Activated naive CD4-positive, alpha-beta T cell treated with anti-CD3 and anti-CD28 coated beads, Interleukin-2, amount 10 ng/mL, durations not matched to agents 7 days and 5 days (primary cell): ENCODE data around the gene MDH1B.
"Not testable (repeated sequence)": the region's sequence is repeated elsewhere in the genome, so short reads cannot be mapped to it uniquely, and the experiment has no call there.

ENCODE experiments used
- CTCF ChIA-PET: fragments of 350-600 bp; sonication (Branson Sonifier 250); formaldehyde crosslinking; loops from one replicate; lab custom pipeline; 2021; ENCODE audit warnings: antibody characterized with exemption; lab: Charles Lee
- DNase-seq: peaks from one replicate; pipeline ENCODE4 v3.0.0-alpha.2; 2020
- H3K27ac Mint-ChIP-seq: one replicate; pipeline ENCODE4 v1.8.0; 2021; ENCODE audit warnings: mild to moderate bottlenecking, moderate library complexity, mixed read lengths
- H3K27me3 Mint-ChIP-seq: one replicate; pipeline ENCODE4 v1.8.0; 2021; ENCODE audit warnings: mild to moderate bottlenecking, mixed read lengths
- H3K36me3 Mint-ChIP-seq: one replicate; pipeline ENCODE4 v1.8.0; 2021; ENCODE audit warnings: mixed read lengths
- H3K4me1 Mint-ChIP-seq: one replicate; pipeline ENCODE4 v1.8.0; 2021; ENCODE audit warnings: mixed read lengths
- H3K4me3 Mint-ChIP-seq: one replicate; pipeline ENCODE4 v1.8.0; 2021; ENCODE audit warnings: mild to moderate bottlenecking, moderate library complexity, mixed read lengths
- H3K9me3 Mint-ChIP-seq: one replicate; pipeline ENCODE4 v1.8.0; 2021; ENCODE audit warnings: mixed read lengths

MDH1B gene

DNA sequence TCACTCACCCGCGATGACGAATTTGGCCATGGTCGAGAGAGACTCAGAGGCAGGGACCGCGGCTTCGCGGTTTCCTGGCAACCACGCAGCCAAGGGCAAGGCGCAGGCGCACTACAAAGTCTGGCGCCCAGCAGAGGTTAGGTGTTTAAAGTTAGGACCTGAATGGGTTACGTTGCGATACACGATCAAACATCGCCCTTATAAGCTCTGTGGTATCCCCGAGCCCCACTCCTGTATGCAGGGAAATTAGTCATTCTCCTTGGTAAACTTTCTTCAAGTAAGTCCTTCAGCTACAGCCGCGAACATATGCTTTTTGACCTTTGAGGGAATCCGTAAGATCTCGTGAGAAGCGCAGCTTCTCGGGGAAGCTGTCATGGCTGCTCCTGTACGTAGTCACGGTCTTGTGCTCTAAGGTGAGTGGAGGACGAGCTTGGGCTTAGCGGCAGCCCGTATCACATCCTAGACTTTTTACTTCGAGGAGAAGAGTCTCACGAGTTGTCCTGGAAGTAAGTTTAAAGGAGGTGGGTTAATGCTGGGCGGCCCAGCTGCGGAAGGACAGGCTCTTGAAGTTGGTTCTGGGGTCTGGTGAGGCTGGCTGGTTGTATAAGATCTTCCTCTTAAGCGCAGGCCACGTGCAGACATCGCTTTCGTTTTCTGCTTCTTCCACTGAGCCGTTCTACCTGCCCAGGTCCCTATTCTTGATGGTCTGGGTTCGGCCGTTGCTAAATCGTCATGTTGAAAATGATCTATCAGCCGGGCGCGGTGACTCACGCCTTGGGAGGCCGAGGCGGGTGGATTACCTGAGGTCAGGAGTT is at the start of gene MDH1B, which contains the start of gene FASTKD2:
Gene MDH1B (minus strand): TSS at position 87 of the 815 bp plus-strand sequence. CDS start 57 bp downstream, at position 30.
Gene FASTKD2 (plus strand): TSS at position 365 of the 815 bp plus-strand sequence. CDS start 1,088 bp downstream, outside the sequence.
- peak; percentile 87 for DNase-seq
- peaks cover 6% of the 10 kb centered on the region for H3K27me3 Mint-ChIP-seq
- H3K4me1 Mint-ChIP-seq = peaks cover 33% of the 10 kb centered on the region
- CTCF ChIA-PET = interaction anchor here (0.8 kb wide), 1 partner anchor 17 kb away, joined by 6 read pairs; no protein-coding TSS in a partner anchor
- H3K27ac Mint-ChIP-seq = peak within 1 kb of the TSS; percentile 94
- H3K4me3 Mint-ChIP-seq = peak within 1 kb of the TSS; percentile 89
- H3K36me3 Mint-ChIP-seq = peaks cover 14% of the 10 kb centered on the region
- H3K9me3 Mint-ChIP-seq = no peaks in the 10 kb centered on the region

DNA sequence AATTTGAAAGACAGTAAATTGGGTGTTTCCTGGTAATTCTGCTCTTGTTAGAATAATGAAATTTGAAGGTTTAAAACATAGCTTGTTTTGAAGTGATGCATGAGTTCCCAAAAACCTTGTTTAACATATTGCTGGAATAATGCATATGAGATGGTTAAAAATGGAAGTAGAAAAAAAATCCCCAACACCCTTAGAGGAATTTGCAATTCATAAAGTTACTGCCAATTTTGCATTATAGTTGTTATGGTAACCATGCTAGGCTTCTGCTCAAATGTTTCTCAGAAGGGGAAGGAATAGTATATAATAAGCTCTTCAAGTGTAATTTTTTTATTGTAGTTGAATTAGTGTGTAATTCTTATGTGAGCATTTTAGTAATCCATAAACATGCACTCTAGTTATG is 49.4 kb upstream of the MDH1B start:
- Mint-ChIP-seq H3K4me3 (no peak overlapping the region), H3K27me3 (peaks cover 6% of the 10 kb centered on the region), H3K27ac (no peak overlapping the region), H3K4me1 (no peaks in the 10 kb centered on the region), H3K9me3 (no peaks in the 10 kb centered on the region), H3K36me3 (no peaks in the 10 kb centered on the region)
- no peak for DNase-seq
- CTCF ChIA-PET = interaction anchor here (1.2 to 1.5 kb wide), 3 partner anchors 14 to 32 kb away, joined by 3 to 4 read pairs (median 3); no protein-coding TSS in a partner anchor

DNA sequence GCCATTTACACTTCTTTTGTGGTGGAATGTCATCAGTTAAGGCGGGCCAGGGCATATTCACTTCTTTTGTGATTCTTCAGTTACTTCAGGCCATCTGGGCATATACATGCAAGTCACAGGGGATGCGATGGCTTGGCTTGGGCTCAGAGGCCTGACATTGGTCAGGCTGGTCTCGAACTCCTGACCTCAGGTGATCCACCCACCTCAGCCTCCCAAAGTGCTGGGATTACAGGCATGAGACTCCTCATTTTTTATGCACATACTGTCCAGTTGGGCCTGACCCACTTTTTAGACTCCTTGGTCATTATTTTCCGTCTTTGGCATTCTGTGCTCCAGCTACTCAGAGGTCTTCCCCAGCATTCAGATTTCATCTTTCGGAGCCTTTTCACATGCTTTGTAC is 47.3 kb upstream of the MDH1B start:
- CTCF ChIA-PET, H3K4me1 Mint-ChIP-seq: not testable (repeated sequence)

DNA sequence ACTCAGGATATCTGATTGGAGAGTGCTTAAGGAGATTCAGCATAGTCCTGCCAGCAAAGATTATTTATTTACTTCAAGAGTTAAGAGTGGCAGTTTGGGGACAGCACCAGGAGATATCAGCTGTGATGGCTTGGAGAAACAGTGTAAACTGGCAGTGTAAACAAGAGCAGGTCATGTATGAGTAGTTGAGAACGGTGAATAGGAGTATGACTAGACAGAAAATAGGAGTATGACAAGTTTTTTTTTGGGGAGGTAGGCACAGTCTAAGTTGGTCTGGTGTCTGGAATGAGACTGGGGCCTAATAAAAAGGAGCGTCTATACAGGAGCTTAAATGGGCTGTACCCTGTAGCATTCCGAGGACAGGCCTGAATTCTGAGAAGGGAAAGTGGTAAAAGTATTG is 42.5 kb upstream of the MDH1B start:
- H3K4me1 Mint-ChIP-seq, H3K4me3 Mint-ChIP-seq, DNase-seq, H3K27ac Mint-ChIP-seq, H3K36me3 Mint-ChIP-seq, H3K9me3 Mint-ChIP-seq, CTCF ChIA-PET, H3K27me3 Mint-ChIP-seq: not testable (repeated sequence)

More for the DNA sequence above, 47.3 kb upstream of the MDH1B start:
- H3K9me3 Mint-ChIP-seq, H3K36me3 Mint-ChIP-seq, H3K27ac Mint-ChIP-seq, H3K4me3 Mint-ChIP-seq, H3K27me3 Mint-ChIP-seq, DNase-seq: not testable (repeated sequence)

DNA sequence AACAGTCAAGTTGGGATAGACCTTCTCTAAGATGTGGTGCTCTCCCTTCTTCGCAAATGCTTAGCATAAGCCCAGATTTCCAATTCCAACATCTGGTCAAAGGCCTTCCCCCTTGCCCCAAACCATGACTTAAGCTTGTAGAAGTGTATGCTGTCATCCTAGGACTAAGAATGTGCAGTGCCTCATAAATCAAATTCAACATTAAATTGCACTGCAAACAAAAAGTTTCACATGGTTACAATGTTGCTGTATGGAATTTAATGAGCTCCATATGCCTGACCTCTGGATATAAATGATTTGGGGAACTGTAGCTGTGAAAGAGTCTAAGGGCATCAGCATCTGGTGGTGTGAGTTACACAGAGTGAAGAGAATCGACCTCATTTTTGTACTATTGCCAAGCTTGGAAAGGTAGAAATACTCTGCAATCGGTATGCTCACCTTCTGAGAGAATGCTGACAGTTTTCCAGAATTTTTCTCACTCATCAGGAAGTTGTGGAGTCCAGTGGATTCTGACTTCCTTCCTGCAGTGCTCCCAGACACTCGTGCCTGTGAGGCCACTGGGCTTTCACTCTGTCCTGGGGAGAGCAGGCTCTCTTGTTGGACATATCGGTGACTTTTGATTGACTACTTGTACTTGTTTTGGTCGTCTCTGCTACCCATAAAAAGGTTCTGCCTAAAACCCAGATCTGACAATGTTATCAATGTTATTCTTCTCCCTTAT is 40.9 kb upstream of the MDH1B start:
- H3K36me3 Mint-ChIP-seq = no peaks in the 10 kb centered on the region
- no peak overlapping the region for H3K4me3 Mint-ChIP-seq
- CTCF ChIA-PET = interaction anchor here (0.5 kb wide), 1 partner anchor 34 kb away, joined by 4 read pairs; no protein-coding TSS in a partner anchor
- H3K27me3 Mint-ChIP-seq = no peaks in the 10 kb centered on the region
- H3K27ac Mint-ChIP-seq = no peak overlapping the region
- peaks cover 1% of the 10 kb centered on the region for H3K4me1 Mint-ChIP-seq
- no peak for DNase-seq
- no peaks in the 10 kb centered on the region for H3K9me3 Mint-ChIP-seq

DNA sequence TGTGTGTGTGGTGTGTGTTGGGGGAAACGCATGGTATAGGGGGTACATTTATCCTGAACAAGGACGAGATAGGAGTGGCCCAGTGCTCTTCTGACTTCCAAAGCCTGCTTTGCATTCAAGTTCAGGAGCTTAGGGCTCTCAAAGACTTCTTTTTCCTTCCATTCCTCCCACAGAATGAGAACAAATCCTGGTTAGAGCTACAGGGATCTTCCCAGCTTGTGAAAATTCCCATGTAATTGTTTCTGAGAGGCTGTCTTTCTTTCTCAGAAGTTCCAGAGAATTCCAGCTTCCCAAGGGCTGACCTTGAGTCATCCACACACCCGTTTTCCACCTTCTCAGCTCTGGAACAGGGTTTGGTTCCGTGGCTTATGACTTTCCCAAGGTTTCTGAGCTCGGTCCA is 39.2 kb upstream of the MDH1B start:
- H3K4me3 Mint-ChIP-seq = no peak overlapping the region
- H3K27me3 Mint-ChIP-seq = no peaks in the 10 kb centered on the region
- H3K27ac Mint-ChIP-seq = no peak overlapping the region
- H3K4me1 Mint-ChIP-seq = peaks cover 10% of the 10 kb centered on the region
- no peaks in the 10 kb centered on the region for H3K9me3 Mint-ChIP-seq
- no peak for DNase-seq
- CTCF ChIA-PET = interaction anchor here (0.8 to 6.5 kb wide), 3 partner anchors 161 to 666 kb away, joined by 3 to 97 read pairs (median 3); no protein-coding TSS in a partner anchor
- no peaks in the 10 kb centered on the region for H3K36me3 Mint-ChIP-seq

DNA sequence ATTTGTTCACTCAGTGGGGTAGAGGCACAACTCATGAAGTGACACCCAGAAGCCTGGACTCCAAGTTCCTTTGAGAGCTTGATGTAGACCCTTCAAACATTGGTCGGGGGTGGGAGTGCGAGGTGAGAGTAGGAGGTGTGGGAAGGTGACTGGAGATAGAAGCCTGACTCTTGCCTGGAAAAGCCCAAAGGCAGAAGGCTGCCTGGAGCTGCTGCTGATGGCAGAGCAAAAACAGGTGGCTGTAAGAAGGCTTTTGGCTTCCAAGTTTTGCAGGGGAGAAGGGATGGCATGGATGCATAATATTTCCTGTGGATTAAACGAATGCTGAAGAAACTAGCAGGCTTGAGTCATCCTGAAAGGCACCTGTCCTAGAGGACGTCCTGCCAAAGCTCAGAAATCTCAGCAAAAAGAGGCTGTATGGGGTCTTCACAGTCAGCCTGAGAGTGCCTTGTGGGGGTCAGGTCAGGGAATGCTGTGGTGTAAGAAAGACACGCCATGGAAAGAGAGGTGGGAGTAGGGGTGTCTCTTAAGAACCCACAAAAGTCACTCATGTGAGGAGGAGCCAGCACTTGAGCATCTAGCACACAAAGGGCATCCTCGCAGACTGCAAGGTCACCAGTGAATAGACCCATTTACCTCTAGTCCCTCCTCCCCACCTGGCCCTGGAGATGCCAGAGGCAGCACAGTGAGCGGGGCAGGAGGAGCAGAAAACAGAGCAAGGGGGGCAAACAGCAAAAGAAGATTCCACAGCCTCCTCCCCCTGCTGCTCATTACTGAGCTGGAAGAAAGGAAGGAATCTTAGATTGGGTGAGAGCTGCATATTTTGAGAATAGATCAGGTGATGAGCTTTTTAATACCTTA is 37.8 kb upstream of the MDH1B start:
- no peaks in the 10 kb centered on the region for H3K27me3 Mint-ChIP-seq
- H3K27ac Mint-ChIP-seq = no peak overlapping the region
- CTCF ChIA-PET = interaction anchor here (0.7 to 6.5 kb wide), 4 partner anchors 8 to 668 kb away, joined by 3 to 97 read pairs (median 8); no protein-coding TSS in a partner anchor
- H3K4me1 Mint-ChIP-seq = peaks cover 17% of the 10 kb centered on the region
- no peak overlapping the region for H3K4me3 Mint-ChIP-seq
- no peaks in the 10 kb centered on the region for H3K9me3 Mint-ChIP-seq
- no peaks in the 10 kb centered on the region for H3K36me3 Mint-ChIP-seq
- DNase-seq = no peak

DNA sequence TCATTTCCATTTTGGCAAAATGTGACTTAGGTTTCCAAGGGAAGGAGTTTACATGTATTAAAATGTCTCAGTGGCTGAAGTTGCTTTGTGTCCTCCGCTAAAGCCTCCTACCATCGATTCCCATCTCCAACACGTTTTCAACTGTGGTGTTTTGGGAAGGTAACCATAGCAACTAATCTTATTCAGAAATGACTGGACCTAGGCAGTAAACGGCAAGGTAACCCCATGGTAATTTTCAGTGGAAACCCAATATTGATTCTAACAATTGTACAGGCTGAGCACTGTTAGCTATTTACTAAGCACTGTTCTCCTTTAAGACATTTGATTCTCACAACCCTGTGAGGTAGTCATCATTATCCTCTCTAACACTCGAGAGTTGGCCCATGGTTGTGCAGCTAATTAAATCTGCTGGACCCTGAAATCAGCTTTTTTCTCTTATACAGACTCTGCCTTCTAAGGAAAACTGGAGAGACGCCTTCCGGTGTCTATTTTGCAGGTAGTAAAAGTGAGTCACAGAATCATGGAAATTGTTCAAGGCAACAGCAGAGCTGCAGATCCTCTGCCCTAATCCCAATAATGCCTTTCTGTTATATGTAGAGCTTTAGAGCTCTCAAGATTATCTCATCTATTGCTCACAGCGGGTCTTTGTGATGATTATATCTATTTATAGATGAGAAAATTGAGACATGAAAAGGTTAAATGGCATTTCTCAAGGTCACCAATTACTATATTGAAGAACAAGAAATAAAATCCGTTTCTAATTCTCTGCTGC is 36.5 kb upstream of the MDH1B start:
- no peaks in the 10 kb centered on the region for H3K27me3 Mint-ChIP-seq
- H3K9me3 Mint-ChIP-seq = no peaks in the 10 kb centered on the region
- H3K27ac Mint-ChIP-seq = no peak overlapping the region
- CTCF ChIA-PET = interaction anchor here (0.6 to 6.5 kb wide), 17 partner anchors 10 to 675 kb away, joined by 3 to 97 read pairs (median 4); no protein-coding TSS in a partner anchor
- peaks cover 18% of the 10 kb centered on the region for H3K4me1 Mint-ChIP-seq
- no peaks in the 10 kb centered on the region for H3K36me3 Mint-ChIP-seq
- no peak for DNase-seq
- H3K4me3 Mint-ChIP-seq = no peak overlapping the region

DNA sequence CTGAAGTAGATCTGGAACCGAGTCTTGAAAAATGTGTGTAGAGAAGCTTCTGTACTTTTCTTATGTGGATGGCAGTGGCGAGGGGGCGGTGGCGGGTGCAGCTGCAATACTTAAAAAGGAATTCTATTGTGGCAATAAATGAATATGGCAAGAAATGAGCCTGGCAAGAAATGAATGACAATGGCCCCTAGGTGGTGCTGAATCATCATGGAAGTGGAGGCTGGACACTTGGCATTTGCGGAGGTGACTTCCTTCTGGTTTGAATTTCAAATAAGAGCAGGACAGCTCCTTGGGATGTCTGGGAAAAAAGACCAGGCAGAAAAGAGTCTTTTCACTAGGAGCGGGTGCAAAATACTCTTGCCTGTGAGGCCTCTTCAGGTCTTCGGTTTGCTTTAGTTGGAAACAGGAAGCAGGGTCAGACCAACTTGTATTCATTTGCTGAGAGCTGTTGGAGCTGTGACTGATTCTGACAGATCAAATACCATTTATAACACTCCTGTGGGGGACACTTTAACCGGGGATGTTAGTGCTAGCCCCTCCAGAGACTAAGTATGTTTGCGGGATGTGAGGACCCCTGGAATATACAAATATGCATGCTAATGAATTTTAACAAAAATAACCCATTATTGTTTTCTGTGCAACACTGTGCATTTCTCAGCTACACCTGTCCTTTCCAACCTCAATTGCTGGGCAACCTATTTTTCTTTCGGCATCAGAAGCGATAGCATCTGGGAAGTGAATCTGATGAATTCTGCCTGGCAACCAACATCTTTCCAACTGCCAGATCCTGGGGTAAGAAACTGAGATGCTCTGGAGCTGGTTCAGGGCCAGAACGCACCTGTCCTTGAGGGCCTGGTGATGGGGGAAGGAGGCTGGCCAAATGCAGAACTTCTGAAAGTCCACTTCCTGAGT is 35.6 kb upstream of the MDH1B start:
- H3K27me3 Mint-ChIP-seq = no peaks in the 10 kb centered on the region

DNA sequence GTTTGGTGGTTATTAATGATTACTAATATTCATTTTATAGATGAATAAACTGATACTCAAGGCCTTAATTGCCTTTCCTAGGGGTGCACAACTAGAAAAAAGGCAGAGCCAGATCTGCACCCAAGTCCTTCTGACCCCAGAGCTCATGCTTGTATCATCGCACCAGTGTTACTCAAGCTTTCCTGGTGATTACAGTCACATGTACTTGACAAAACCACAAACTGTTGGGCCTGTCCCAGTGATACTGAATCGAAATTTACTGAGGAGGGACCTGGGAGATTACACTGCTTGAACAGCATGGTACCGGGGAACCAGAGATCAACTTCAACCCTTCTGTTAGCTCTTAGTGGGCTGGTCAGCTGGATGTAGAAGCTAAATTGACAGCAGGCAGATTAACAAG is 34.0 kb upstream of the MDH1B start:
- DNase-seq = no peak
- CTCF ChIA-PET = interaction anchor here (0.7 to 6.5 kb wide), 7 partner anchors 7 to 678 kb away, joined by 3 to 97 read pairs (median 14); no protein-coding TSS in a partner anchor
- Mint-ChIP-seq H3K4me1 (peaks cover 18% of the 10 kb centered on the region), H3K27ac (no peak overlapping the region), H3K27me3 (no peaks in the 10 kb centered on the region), H3K36me3 (no peaks in the 10 kb centered on the region), H3K4me3 (no peak overlapping the region), H3K9me3 (no peaks in the 10 kb centered on the region)

More for the DNA sequence above, 35.6 kb upstream of the MDH1B start:
- peaks cover 18% of the 10 kb centered on the region for H3K4me1 Mint-ChIP-seq
- CTCF ChIA-PET = interaction anchor here (0.6 to 6.5 kb wide), 29 partner anchors 9 to 864 kb away, joined by 3 to 97 read pairs (median 4); no protein-coding TSS in a partner anchor
- H3K36me3 Mint-ChIP-seq = no peaks in the 10 kb centered on the region
- no peak overlapping the region for H3K27ac Mint-ChIP-seq
- no peaks in the 10 kb centered on the region for H3K9me3 Mint-ChIP-seq
- H3K4me3 Mint-ChIP-seq = peak overlapping the region; percentile 58
- peak; percentile 67 for DNase-seq

DNA sequence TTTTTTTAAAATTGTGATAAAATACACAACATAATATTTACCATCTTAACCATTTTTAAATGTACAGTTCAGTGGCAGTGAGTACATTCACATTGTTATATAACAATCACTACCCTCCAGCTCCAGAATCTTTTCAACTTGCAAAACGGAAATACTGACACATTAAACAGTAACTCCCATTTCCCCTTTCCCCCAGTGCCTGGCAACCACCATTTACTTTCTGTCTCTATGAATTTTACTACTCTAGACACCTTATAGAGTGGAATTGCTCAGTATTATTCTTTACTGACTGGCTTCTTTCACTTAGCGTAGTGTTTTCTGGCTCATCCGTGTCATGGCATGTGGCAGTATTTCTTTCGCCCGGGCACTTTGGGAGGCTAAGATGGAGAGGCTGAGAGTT is 32.9 kb upstream of the MDH1B start:
- CTCF ChIA-PET = no interaction called here
- Mint-ChIP-seq H3K4me1 (peaks cover 18% of the 10 kb centered on the region), H3K9me3 (no peaks in the 10 kb centered on the region), H3K27ac (no peak overlapping the region), H3K27me3 (no peaks in the 10 kb centered on the region), H3K4me3 (no peak overlapping the region), H3K36me3 (peaks cover 1% of the 10 kb centered on the region)
- no peak for DNase-seq

DNA sequence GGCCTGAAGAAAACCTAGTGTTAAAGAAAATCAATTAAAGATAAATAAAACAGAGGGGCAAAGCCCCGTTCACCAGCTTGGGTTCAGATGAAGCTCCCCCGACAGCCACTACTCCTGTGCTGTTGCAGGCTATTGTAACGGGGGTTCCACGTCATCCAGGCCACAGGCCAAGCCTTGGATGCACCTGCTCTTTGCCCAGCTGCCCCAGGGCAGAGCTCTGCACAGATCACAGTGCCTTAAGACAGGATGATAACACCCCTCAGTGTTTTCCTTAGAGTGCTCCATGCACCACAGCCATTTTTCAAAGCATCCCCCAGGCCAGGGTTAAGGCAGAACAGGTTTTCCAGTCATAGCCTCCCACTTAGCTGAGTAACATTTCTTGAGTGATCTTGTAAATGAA is 32.2 kb upstream of the MDH1B start:
- no peak for DNase-seq
- Mint-ChIP-seq H3K36me3 (peaks cover 3% of the 10 kb centered on the region), H3K27ac (no peak overlapping the region), H3K27me3 (no peaks in the 10 kb centered on the region), H3K4me3 (no peak overlapping the region), H3K9me3 (no peaks in the 10 kb centered on the region), H3K4me1 (peaks cover 18% of the 10 kb centered on the region)
- CTCF ChIA-PET = interaction anchor here (1.2 kb wide), 1 partner anchor 675 kb away, joined by 7 read pairs; no protein-coding TSS in a partner anchor
